ENCODE data around the gene SNRNP200. TPM values are rescaled to one million over a fixed set of nuclear protein-coding genes. Genes with fewer than 3 reads are reported as not detected.

SNRNP200 gene
- polyA plus RNA-seq, 2 of the 4 experiments (the other 2 are of a cell fraction): 118 to 202 TPM

- CTCF ChIA-PET: no interaction called here
- Histone ChIP-seq H3K27ac (peak overlapping the region; percentile 93 to 98), H3K4me2 (peak overlapping the region; percentile 94), H3K4me3 (peak overlapping the region; percentile 95), H3K9me3 (no peaks in the 10 kb centered on the region), H3K4me1 (peaks cover 16% of the 10 kb centered on the region)
- WGBS (ENCODE audit: missing lambda C conversion rate): 72% methylated on average over 3 of the region's 3 CpGs
- TF ChIP-seq REST (IDR thresholded peaks at IDR 0.05): no peak
- TF ChIP-seq ZC3H11A (IDR thresholded peaks at IDR 0.05): no peak
- no peak for TF ChIP-seq NFE2L2 (conservative IDR thresholded peaks at IDR 0.05; ENCODE audit: low read length)
- TF ChIP-seq RARB (CRISPR knock-in tag; IDR thresholded peaks at IDR 0.05): no peak
- TF ChIP-seq HES2 (IDR thresholded peaks at IDR 0.05): no peak
- no peak for TF ChIP-seq HDAC2 (IDR thresholded peaks at IDR 0.05)
- no peak for TF ChIP-seq USF2 (IDR thresholded peaks at IDR 0.05)
- no peak for TF ChIP-seq BCL3 (IDR thresholded peaks at IDR 0.05)
- TF ChIP-seq TFCP2L1 (CRISPR knock-in tag; IDR thresholded peaks at IDR 0.05): no peak
- no peak for TF ChIP-seq TP53 (CRISPR knock-in tag; IDR thresholded peaks at IDR 0.05)
- no peak for TF ChIP-seq ELK1 (IDR thresholded peaks at IDR 0.05; ENCODE audit: low read depth, low read length)
- TF ChIP-seq HMGXB4 (CRISPR knock-in tag; IDR thresholded peaks at IDR 0.05; ENCODE audit: borderline replicate concordance): no peak
- no peak for TF ChIP-seq HEYL (CRISPR knock-in tag; IDR thresholded peaks at IDR 0.05)
- no peak for TF ChIP-seq E2F6 (IDR thresholded peaks at IDR 0.05; ENCODE audit: borderline replicate concordance, low read depth)
- POLR2A ChIA-PET: interaction anchor here (1.2 to 2.2 kb wide), 4 partner anchors 15 to 30 kb away, joined by 5 to 22 read pairs (median 6); partner anchors contain the start of gene NCAPH
- ATAC-seq (no peak), DNase-seq (ENCODE audit: low read depth in 1 of 2, low spot score in 1 of 2) (no peak), FAIRE-seq (no peak)
These were observed 1.0 kb upstream of the SNRNP200 start for GRCh38 chr2:96306370-96306769.

- TF ChIP-seq PHF8 (IDR thresholded peaks at IDR 0.05; ENCODE audit: borderline replicate concordance, low read depth): no peak; the same call in 1 of the 2 replicates
- CTCF ChIA-PET: no interaction called here
- DNase-seq (ENCODE audit: low read depth in 1 of 2, low spot score in 1 of 2): no peak
- H3K9me3 ChIP-seq: no peaks in the 10 kb centered on the region
- FAIRE-seq: no peak
- H3K4me1 ChIP-seq: peaks cover 16% of the 10 kb centered on the region
- POLR2A ChIA-PET: interaction anchor here (1.2 to 2.2 kb wide), 4 partner anchors 15 to 30 kb away, joined by 5 to 22 read pairs (median 6); partner anchors contain the start of gene NCAPH
- peak overlapping the region; percentile 95 for H3K4me3 ChIP-seq
- 11% methylated on average over 9 of the region's 9 CpGs for WGBS (ENCODE audit: missing lambda C conversion rate)
- ATAC-seq: no peak
- H3K4me2 ChIP-seq: peak overlapping the region; percentile 94
- peak overlapping the region; percentile 93 to 98 for H3K27ac ChIP-seq
These were observed 598 bp upstream of the SNRNP200 start for GRCh38 chr2:96305979-96306308.

Data from A549 (cell line).